ENCODE data around the gene ASB18.

Gene ASB18

GRCh38 chr2:236162031-236162845 lies 102.0 kb downstream of the ASB18 start:
- Histone ChIP-seq H3K4me1 (ENCODE audit: control insufficient read depth, insufficient read depth, low read length) (peaks cover 31% of the 10 kb centered on the region), H3K4me3 (ENCODE audit: low read length in 2 of 2) (no peak overlapping the region), H3K36me3 (ENCODE audit: control insufficient read depth in 2 of 2, insufficient read depth in 2 of 2, low read length in 2 of 2) (no peaks in the 10 kb centered on the region), H3K27me3 (ENCODE audit: control insufficient read depth in 1 of 2, insufficient read depth in 2 of 2, low read length in 2 of 2) (peaks cover 66 to 80% of the 10 kb centered on the region in 2 donors), H3K9ac (ENCODE audit: low read length in 2 of 2) (no peak overlapping the region), H3K9me3 (ENCODE audit: control insufficient read depth in 2 of 2, low read length in 2 of 2) (no peaks in the 10 kb centered on the region), H3K27ac (ENCODE audit: low read length) (no peak overlapping the region)

- Histone ChIP-seq H3K27ac (ENCODE audit: low read length) (no peak overlapping the region), H3K27me3 (ENCODE audit: control insufficient read depth in 1 of 2, insufficient read depth in 2 of 2, low read length in 2 of 2) (peaks cover 62 to 73% of the 10 kb centered on the region in 2 donors), H3K9ac (ENCODE audit: low read length in 2 of 2) (no peak overlapping the region), H3K36me3 (ENCODE audit: control insufficient read depth in 2 of 2, insufficient read depth in 2 of 2, low read length in 2 of 2) (no peaks in the 10 kb centered on the region), H3K9me3 (ENCODE audit: control insufficient read depth in 2 of 2, low read length in 2 of 2) (no peaks in the 10 kb centered on the region), H3K4me1 (ENCODE audit: control insufficient read depth, insufficient read depth, low read length) (peaks cover 24% of the 10 kb centered on the region), H3K4me3 (ENCODE audit: low read length in 2 of 2) (no peak overlapping the region)
Measured at GRCh38 chr2:236161531-236161930, 102.7 kb downstream of the ASB18 start.

GRCh38 chr2:236161082-236161462 lies 103.1 kb downstream of the ASB18 start:
- peaks cover 59 to 68% of the 10 kb centered on the region in 2 donors for H3K27me3 ChIP-seq (ENCODE audit: control insufficient read depth in 1 of 2, insufficient read depth in 2 of 2, low read length in 2 of 2)
- H3K9me3 ChIP-seq (ENCODE audit: control insufficient read depth in 2 of 2, low read length in 2 of 2) = no peaks in the 10 kb centered on the region
- no peak overlapping the region for H3K4me3 ChIP-seq (ENCODE audit: low read length in 2 of 2)
- no peaks in the 10 kb centered on the region for H3K36me3 ChIP-seq (ENCODE audit: control insufficient read depth in 2 of 2, insufficient read depth in 2 of 2, low read length in 2 of 2)
- H3K27ac ChIP-seq (ENCODE audit: low read length) = no peak overlapping the region
- H3K4me1 ChIP-seq (ENCODE audit: control insufficient read depth, insufficient read depth, low read length) = peaks cover 20% of the 10 kb centered on the region
- no peak overlapping the region for H3K9ac ChIP-seq (ENCODE audit: low read length in 2 of 2)

- H3K27ac ChIP-seq (ENCODE audit: low read length) = no peak overlapping the region
- peaks cover 55 to 63% of the 10 kb centered on the region in 2 donors for H3K27me3 ChIP-seq (ENCODE audit: control insufficient read depth in 1 of 2, insufficient read depth in 2 of 2, low read length in 2 of 2)
- H3K9ac ChIP-seq (ENCODE audit: low read length in 2 of 2) = no peak overlapping the region
- H3K9me3 ChIP-seq (ENCODE audit: control insufficient read depth in 2 of 2, low read length in 2 of 2) = no peaks in the 10 kb centered on the region
- no peak overlapping the region for H3K4me3 ChIP-seq (ENCODE audit: low read length in 2 of 2)
- H3K36me3 ChIP-seq (ENCODE audit: control insufficient read depth in 2 of 2, insufficient read depth in 2 of 2, low read length in 2 of 2) = no peaks in the 10 kb centered on the region
- H3K4me1 ChIP-seq (ENCODE audit: control insufficient read depth, insufficient read depth, low read length) = peaks cover 17% of the 10 kb centered on the region
Measured at GRCh38 chr2:236160366-236161081, 103.7 kb downstream of the ASB18 start.

GRCh38 chr2:236159778-236160170 lies 104.4 kb downstream of the ASB18 start:
- H3K27me3 ChIP-seq (ENCODE audit: control insufficient read depth in 1 of 2, insufficient read depth in 2 of 2, low read length in 2 of 2) = peaks cover 50 to 55% of the 10 kb centered on the region in 2 donors
- H3K36me3 ChIP-seq (ENCODE audit: control insufficient read depth in 2 of 2, insufficient read depth in 2 of 2, low read length in 2 of 2) = no peaks in the 10 kb centered on the region

GRCh38 chr2:236158969-236159777 lies 105.0 kb downstream of the ASB18 start:
- Histone ChIP-seq H3K9me3 (ENCODE audit: control insufficient read depth in 2 of 2, low read length in 2 of 2) (no peaks in the 10 kb centered on the region), H3K9ac (ENCODE audit: low read length in 2 of 2) (no peak overlapping the region), H3K27ac (ENCODE audit: low read length) (no peak overlapping the region), H3K4me3 (ENCODE audit: low read length in 2 of 2) (no peak overlapping the region), H3K4me1 (ENCODE audit: control insufficient read depth, insufficient read depth, low read length) (peaks cover 8% of the 10 kb centered on the region), H3K27me3 (ENCODE audit: control insufficient read depth in 1 of 2, insufficient read depth in 2 of 2, low read length in 2 of 2) (peaks cover 45 to 49% of the 10 kb centered on the region in 2 donors), H3K36me3 (ENCODE audit: control insufficient read depth in 2 of 2, insufficient read depth in 2 of 2, low read length in 2 of 2) (no peaks in the 10 kb centered on the region)

More at GRCh38 chr2:236159778-236160170, 104.4 kb downstream of the ASB18 start:
- H3K4me1 ChIP-seq (ENCODE audit: control insufficient read depth, insufficient read depth, low read length) = peaks cover 14% of the 10 kb centered on the region
- no peak overlapping the region for H3K4me3 ChIP-seq (ENCODE audit: low read length in 2 of 2)
- no peaks in the 10 kb centered on the region for H3K9me3 ChIP-seq (ENCODE audit: control insufficient read depth in 2 of 2, low read length in 2 of 2)
- H3K9ac ChIP-seq (ENCODE audit: low read length in 2 of 2) = no peak overlapping the region
- H3K27ac ChIP-seq (ENCODE audit: low read length) = no peak overlapping the region

GRCh38 chr2:236157815-236158498 lies 106.2 kb downstream of the ASB18 start:
- Histone ChIP-seq H3K4me3 (ENCODE audit: low read length in 2 of 2) (no peak overlapping the region), H3K4me1 (ENCODE audit: control insufficient read depth, insufficient read depth, low read length) (no peaks in the 10 kb centered on the region), H3K27ac (ENCODE audit: low read length) (no peak overlapping the region), H3K9ac (ENCODE audit: low read length in 2 of 2) (no peak overlapping the region), H3K27me3 (ENCODE audit: control insufficient read depth in 1 of 2, insufficient read depth in 2 of 2, low read length in 2 of 2) (peaks cover 37 to 41% of the 10 kb centered on the region in 2 donors), H3K9me3 (ENCODE audit: control insufficient read depth in 2 of 2, low read length in 2 of 2) (peaks cover 0 to 7% of the 10 kb centered on the region in 2 donors), H3K36me3 (ENCODE audit: control insufficient read depth in 2 of 2, insufficient read depth in 2 of 2, low read length in 2 of 2) (no peaks in the 10 kb centered on the region)

- no peak overlapping the region for H3K27ac ChIP-seq (ENCODE audit: low read length)
- no peaks in the 10 kb centered on the region for H3K4me1 ChIP-seq (ENCODE audit: control insufficient read depth, insufficient read depth, low read length)
- no peaks in the 10 kb centered on the region for H3K36me3 ChIP-seq (ENCODE audit: control insufficient read depth in 2 of 2, insufficient read depth in 2 of 2, low read length in 2 of 2)
- no peak overlapping the region for H3K9ac ChIP-seq (ENCODE audit: low read length in 2 of 2)
- H3K27me3 ChIP-seq (ENCODE audit: control insufficient read depth in 1 of 2, insufficient read depth in 2 of 2, low read length in 2 of 2) = peaks cover 31 to 38% of the 10 kb centered on the region in 2 donors
- H3K4me3 ChIP-seq (ENCODE audit: low read length in 2 of 2) = no peak overlapping the region
- peaks cover 3 to 7% of the 10 kb centered on the region in 2 donors for H3K9me3 ChIP-seq (ENCODE audit: control insufficient read depth in 2 of 2, low read length in 2 of 2)
Measured at GRCh38 chr2:236157366-236157765, 106.8 kb downstream of the ASB18 start.

GRCh38 chr2:236156860-236157194 lies 107.4 kb downstream of the ASB18 start:
- H3K4me1 ChIP-seq (ENCODE audit: control insufficient read depth, insufficient read depth, low read length) = no peaks in the 10 kb centered on the region
- peaks cover 26 to 32% of the 10 kb centered on the region in 2 donors for H3K27me3 ChIP-seq (ENCODE audit: control insufficient read depth in 1 of 2, insufficient read depth in 2 of 2, low read length in 2 of 2)
- no peaks in the 10 kb centered on the region for H3K36me3 ChIP-seq (ENCODE audit: control insufficient read depth in 2 of 2, insufficient read depth in 2 of 2, low read length in 2 of 2)
- H3K27ac ChIP-seq (ENCODE audit: low read length) = no peak overlapping the region
- H3K4me3 ChIP-seq (ENCODE audit: low read length in 2 of 2) = no peak overlapping the region
- H3K9ac ChIP-seq (ENCODE audit: low read length in 2 of 2) = no peak overlapping the region
- peaks cover 5 to 7% of the 10 kb centered on the region in 2 donors for H3K9me3 ChIP-seq (ENCODE audit: control insufficient read depth in 2 of 2, low read length in 2 of 2)

Measured in stomach smooth muscle (tissue), 2 donors.